HG03432 (cell line): Measurements from ENCODE around the gene DYSF.

Experiments used
- ATAC-seq: cut with Tn5 transposase; IDR thresholded peaks from one replicate; pipeline ENCODE4 v1.9.1; 2021; ENCODE audit warnings: mild to moderate bottlenecking, moderate library complexity; ENCODE audit not compliant: unreplicated experiment

Gene DYSF

GRCh38 chr2:71521436-71521950, 68.1 kb downstream of the DYSF start:
- no peak for ATAC-seq

GRCh38 chr2:71524476-71524875, 71.1 kb downstream of the DYSF start:
- no peak for ATAC-seq

GRCh38 chr2:71526141-71526540, 72.8 kb downstream of the DYSF start:
- no peak for ATAC-seq

- no peak for ATAC-seq
Observed at GRCh38 chr2:71526975-71527374, 73.6 kb downstream of the DYSF start.

GRCh38 chr2:71528131-71528591, 74.8 kb downstream of the DYSF start:
- no peak for ATAC-seq

GRCh38 chr2:71528749-71529148, 75.4 kb downstream of the DYSF start:
- ATAC-seq, result no peak

GRCh38 chr2:71530211-71530610, 76.8 kb downstream of the DYSF start:
- ATAC-seq, result no peak

- no peak for ATAC-seq
Observed at GRCh38 chr2:71530641-71531332, 77.4 kb downstream of the DYSF start.

- ATAC-seq, result no peak
Observed at GRCh38 chr2:71531522-71532047, 78.2 kb downstream of the DYSF start.

GRCh38 chr2:71532327-71532726, 79.0 kb downstream of the DYSF start:
- no peak for ATAC-seq

GRCh38 chr2:71534201-71534600, 80.8 kb downstream of the DYSF start:
- no peak for ATAC-seq

GRCh38 chr2:71534826-71535225, 81.5 kb downstream of the DYSF start:
- ATAC-seq, result no peak

GRCh38 chr2:71535526-71535925, 82.2 kb downstream of the DYSF start:
- ATAC-seq, result no peak

- no peak for ATAC-seq
Observed at GRCh38 chr2:71536226-71536671, 82.9 kb downstream of the DYSF start.

GRCh38 chr2:71538241-71538640, 84.9 kb downstream of the DYSF start:
- no peak for ATAC-seq

GRCh38 chr2:71538656-71539265, 85.4 kb downstream of the DYSF start:
- no peak for ATAC-seq

GRCh38 chr2:71540818-71541217, 87.5 kb downstream of the DYSF start:
- no peak for ATAC-seq

GRCh38 chr2:71544919-71545571, 91.7 kb downstream of the DYSF start:
- ATAC-seq, result peak; percentile 9

- ATAC-seq, result peak; percentile 75
Observed at GRCh38 chr2:71545572-71546274, 92.4 kb downstream of the DYSF start.

GRCh38 chr2:71546275-71546638, 92.9 kb downstream of the DYSF start:
- no peak for ATAC-seq

- no peak for ATAC-seq
Observed at GRCh38 chr2:71546777-71547281, 93.5 kb downstream of the DYSF start.
